Measurements from ENCODE around the gene RAB30. TPM values are rescaled to one million over a fixed set of nuclear protein-coding genes. Genes with fewer than 3 reads are reported as not detected.

Gene RAB30
- total RNA-seq, 1 experiment from 2014 or later, result 1.5 TPM

GRCh38 chr11:83054001-83054400, 17.7 kb downstream of the RAB30 start:
- no peak for TF ChIP-seq CTCF (IDR thresholded peaks at IDR 0.05; ENCODE audit: unreplicated experiment)
- no peak overlapping the region for H3K27ac Mint-ChIP-seq (ENCODE audit: unreplicated experiment)
- no peaks in the 10 kb centered on the region for H3K36me3 Mint-ChIP-seq (ENCODE audit: insufficient read depth, unreplicated experiment)
- no peaks in the 10 kb centered on the region for H3K9me3 Mint-ChIP-seq (ENCODE audit: low read depth, unreplicated experiment)
- peaks cover 17% of the 10 kb centered on the region for H3K4me1 Mint-ChIP-seq (ENCODE audit: low read depth, unreplicated experiment)
- no peaks in the 10 kb centered on the region for H3K27me3 Mint-ChIP-seq (ENCODE audit: unreplicated experiment)
- intact Hi-C loops (cut with micrococcal nuclease; ENCODE audit: unreplicated experiment), result no loop called here
- CTCF ChIA-PET, result interaction anchor here (0.6 kb wide), 1 partner anchor 102 kb away, joined by 3 read pairs; no protein-coding TSS in a partner anchor
- H3K4me3 Mint-ChIP-seq (ENCODE audit: low read depth, unreplicated experiment), result no peak overlapping the region
- no TSS peak for BruUV-seq (replicated peaks)
- no peak for DNase-seq

GRCh38 chr11:83051760-83052671, 19.7 kb downstream of the RAB30 start:
- Mint-ChIP-seq H3K9me3 (ENCODE audit: low read depth, unreplicated experiment) (no peaks in the 10 kb centered on the region), H3K4me1 (ENCODE audit: low read depth, unreplicated experiment) (peaks cover 17% of the 10 kb centered on the region), H3K27ac (ENCODE audit: unreplicated experiment) (no peak overlapping the region), H3K4me3 (ENCODE audit: low read depth, unreplicated experiment) (no peak overlapping the region), H3K27me3 (ENCODE audit: unreplicated experiment) (no peaks in the 10 kb centered on the region), H3K36me3 (ENCODE audit: insufficient read depth, unreplicated experiment) (no peaks in the 10 kb centered on the region)
- DNase-seq, result no peak
- CTCF ChIA-PET, result interaction anchor here (0.5 kb wide), 1 partner anchor 11 kb away, joined by 5 read pairs; no protein-coding TSS in a partner anchor
- no peak for TF ChIP-seq CTCF (IDR thresholded peaks at IDR 0.05; ENCODE audit: unreplicated experiment)
- BruUV-seq (replicated peaks), result no TSS peak
- intact Hi-C loops (cut with micrococcal nuclease; ENCODE audit: unreplicated experiment), result no loop called here

GRCh38 chr11:83047515-83048225, 24.0 kb downstream of the RAB30 start:
- H3K9me3 Mint-ChIP-seq (ENCODE audit: low read depth, unreplicated experiment), result no peaks in the 10 kb centered on the region
- DNase-seq, result no peak
- no peak overlapping the region for H3K27ac Mint-ChIP-seq (ENCODE audit: unreplicated experiment)
- H3K27me3 Mint-ChIP-seq (ENCODE audit: unreplicated experiment), result no peaks in the 10 kb centered on the region
- no peak for TF ChIP-seq CTCF (IDR thresholded peaks at IDR 0.05; ENCODE audit: unreplicated experiment)
- no peaks in the 10 kb centered on the region for H3K36me3 Mint-ChIP-seq (ENCODE audit: insufficient read depth, unreplicated experiment)
- H3K4me1 Mint-ChIP-seq (ENCODE audit: low read depth, unreplicated experiment), result no peaks in the 10 kb centered on the region
- CTCF ChIA-PET, result no interaction called here
- no peak overlapping the region for H3K4me3 Mint-ChIP-seq (ENCODE audit: low read depth, unreplicated experiment)
- intact Hi-C loops (cut with micrococcal nuclease; ENCODE audit: unreplicated experiment), result no loop called here
- no TSS peak for BruUV-seq (replicated peaks)

GRCh38 chr11:83046621-83047172, 25.0 kb downstream of the RAB30 start:
- no peak for TF ChIP-seq CTCF (IDR thresholded peaks at IDR 0.05; ENCODE audit: unreplicated experiment)
- intact Hi-C loops (cut with micrococcal nuclease; ENCODE audit: unreplicated experiment), result no loop called here
- H3K27ac Mint-ChIP-seq (ENCODE audit: unreplicated experiment), result no peak overlapping the region
- no TSS peak for BruUV-seq (replicated peaks)
- no peaks in the 10 kb centered on the region for H3K27me3 Mint-ChIP-seq (ENCODE audit: unreplicated experiment)
- no peaks in the 10 kb centered on the region for H3K9me3 Mint-ChIP-seq (ENCODE audit: low read depth, unreplicated experiment)
- DNase-seq, result no peak
- no peaks in the 10 kb centered on the region for H3K4me1 Mint-ChIP-seq (ENCODE audit: low read depth, unreplicated experiment)
- no peaks in the 10 kb centered on the region for H3K36me3 Mint-ChIP-seq (ENCODE audit: insufficient read depth, unreplicated experiment)
- CTCF ChIA-PET, result no interaction called here
- no peak overlapping the region for H3K4me3 Mint-ChIP-seq (ENCODE audit: low read depth, unreplicated experiment)

Data from Calu3 (cell line).